ENCODE measurements around the gene SLC39A10. TPM values are rescaled to one million over a fixed set of nuclear protein-coding genes. Genes with fewer than 3 reads are reported as not detected.

SLC39A10 gene
- total RNA-seq, 4 donors from 2014 or later, result 12.5 to 29.3 (median 16.5) TPM

DNA sequence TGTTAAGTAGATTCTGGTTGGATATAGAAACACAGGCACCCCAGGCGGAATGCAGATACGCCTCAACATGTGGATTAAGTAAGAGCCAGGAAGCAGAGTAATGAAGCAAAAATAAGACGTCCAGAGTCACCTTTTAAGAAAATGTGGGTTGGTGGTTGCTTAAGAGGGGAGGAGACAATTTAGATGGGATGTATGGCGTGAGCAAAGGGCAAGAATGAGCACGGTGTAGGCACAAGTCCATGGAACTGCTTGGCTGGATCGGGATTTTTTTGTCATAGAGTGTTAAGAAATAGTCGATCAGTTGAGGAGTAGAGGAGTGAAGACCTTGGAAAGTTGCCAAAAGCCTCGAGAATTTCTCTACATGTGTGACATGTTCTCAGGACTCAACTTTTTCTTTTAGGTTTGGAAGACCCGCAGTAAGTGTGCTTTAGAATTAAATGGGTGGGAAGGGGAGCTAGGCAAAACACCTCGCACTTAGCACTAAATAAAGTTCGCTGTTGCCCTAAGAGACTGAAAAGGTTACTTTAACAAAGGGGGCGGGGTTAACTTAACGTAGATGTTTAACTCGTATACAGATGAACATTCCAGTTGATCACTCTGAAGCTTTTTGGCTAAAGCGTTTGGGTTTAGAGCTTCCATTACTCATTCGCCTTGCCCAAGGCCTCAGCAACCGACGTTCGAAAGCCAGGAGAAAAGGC, 716 bp upstream of the SLC39A10 start:
- TF ChIP-seq, protein P1, sequence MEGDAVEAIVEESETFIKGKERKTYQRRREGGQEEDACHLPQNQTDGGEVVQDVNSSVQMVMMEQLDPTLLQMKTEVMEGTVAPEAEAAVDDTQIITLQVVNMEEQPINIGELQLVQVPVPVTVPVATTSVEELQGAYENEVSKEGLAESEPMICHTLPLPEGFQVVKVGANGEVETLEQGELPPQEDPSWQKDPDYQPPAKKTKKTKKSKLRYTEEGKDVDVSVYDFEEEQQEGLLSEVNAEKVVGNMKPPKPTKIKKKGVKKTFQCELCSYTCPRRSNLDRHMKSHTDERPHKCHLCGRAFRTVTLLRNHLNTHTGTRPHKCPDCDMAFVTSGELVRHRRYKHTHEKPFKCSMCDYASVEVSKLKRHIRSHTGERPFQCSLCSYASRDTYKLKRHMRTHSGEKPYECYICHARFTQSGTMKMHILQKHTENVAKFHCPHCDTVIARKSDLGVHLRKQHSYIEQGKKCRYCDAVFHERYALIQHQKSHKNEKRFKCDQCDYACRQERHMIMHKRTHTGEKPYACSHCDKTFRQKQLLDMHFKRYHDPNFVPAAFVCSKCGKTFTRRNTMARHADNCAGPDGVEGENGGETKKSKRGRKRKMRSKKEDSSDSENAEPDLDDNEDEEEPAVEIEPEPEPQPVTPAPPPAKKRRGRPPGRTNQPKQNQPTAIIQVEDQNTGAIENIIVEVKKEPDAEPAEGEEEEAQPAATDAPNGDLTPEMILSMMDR (IDR thresholded peaks at IDR 0.05), result no peak
- DNase-seq (ENCODE audit: low spot score) (no peak), ATAC-seq (ENCODE audit: low FRiP score) (no peak)

DNA sequence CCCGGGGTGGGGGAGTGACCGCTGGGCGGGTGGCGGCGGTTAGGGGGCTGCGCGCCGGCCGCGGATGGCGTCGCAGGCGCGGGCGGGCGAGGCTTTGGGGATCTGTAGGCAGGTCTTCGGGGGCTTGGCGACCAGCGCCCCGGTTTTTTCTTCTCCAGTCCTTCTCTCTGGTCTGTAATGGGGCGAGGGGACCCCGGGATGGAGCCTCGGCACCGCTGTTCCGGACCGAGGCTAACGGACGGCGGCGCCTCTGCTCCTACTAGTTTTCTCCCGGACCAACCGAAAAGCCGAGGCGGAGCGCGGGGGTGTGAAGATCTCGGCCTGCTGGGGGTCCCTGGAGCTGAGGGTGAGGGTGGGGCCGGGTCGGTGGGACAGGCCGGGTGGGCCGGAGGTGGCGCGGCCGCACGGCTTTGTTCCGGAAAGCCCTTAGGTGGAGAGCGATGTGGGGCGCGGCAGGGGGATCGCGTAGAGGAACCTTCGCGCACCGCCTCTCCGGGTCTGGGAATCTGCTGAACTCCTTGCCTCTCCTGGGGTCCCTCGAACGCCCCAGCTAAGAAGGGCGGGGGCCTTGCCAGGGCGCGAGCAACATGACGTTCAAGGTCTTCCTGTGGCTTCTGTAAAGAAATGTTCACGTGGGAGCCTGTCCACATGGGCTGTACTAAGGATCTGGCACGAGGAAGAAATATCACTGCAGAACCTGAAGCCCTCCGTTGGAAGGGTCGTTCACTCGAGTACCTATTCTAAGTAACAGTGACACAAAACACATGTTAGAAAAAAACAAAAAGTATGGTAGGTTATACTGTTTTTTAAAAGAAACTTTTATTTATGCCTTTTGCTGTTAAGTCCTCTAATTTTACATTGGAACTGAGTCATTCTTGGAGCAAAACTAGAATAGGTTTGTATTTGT, 861 bp downstream of the SLC39A10 start:
- ATAC-seq (ENCODE audit: low FRiP score) (peak; percentile 16), DNase-seq (ENCODE audit: low spot score) (peak; percentile 46)
- TF ChIP-seq, protein P1 (IDR thresholded peaks at IDR 0.05), result no peak

DNA sequence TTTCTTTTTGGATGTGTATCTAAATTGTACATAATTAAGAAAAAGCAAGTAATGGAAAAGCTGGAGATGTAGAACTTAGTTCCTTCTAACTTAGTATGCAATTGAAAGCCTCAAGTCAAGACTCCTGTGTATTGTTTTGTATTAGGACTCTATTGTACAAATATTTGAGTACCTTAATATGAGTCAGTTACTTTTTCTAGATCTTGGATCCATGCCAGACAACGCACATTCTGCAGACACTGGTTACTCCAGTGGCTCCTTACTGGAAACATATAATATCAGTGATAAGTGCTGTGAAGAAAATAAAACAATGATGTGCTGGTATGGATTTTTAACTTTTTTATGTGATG, 1.5 kb downstream of the SLC39A10 start:
- ATAC-seq (ENCODE audit: low FRiP score) (no peak), DNase-seq (ENCODE audit: low spot score) (no peak)
- TF ChIP-seq, protein P1 (IDR thresholded peaks at IDR 0.05), result no peak

DNA sequence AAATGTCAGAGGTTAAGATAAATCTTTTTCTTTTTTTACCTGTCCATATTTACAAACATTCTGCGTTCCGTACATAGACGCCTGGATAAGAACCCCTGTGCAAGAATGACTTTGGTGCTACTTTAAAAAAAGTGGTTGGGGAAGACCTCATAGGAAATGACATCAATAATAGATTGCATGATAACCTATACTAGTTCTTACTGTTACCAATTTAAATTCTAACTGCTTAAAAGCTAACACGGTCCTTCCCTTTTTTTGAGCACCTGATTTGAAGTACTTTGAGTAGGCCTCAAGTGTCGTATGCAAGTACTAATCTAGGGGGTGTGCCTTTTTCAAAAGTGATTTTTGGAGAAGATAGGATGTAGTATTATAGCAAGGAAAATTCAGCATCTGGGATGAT, 2.1 kb downstream of the SLC39A10 start:
- ATAC-seq (ENCODE audit: low FRiP score) (no peak), DNase-seq (ENCODE audit: low spot score) (no peak)
- TF ChIP-seq, protein P1 (IDR thresholded peaks at IDR 0.05), result no peak

DNA sequence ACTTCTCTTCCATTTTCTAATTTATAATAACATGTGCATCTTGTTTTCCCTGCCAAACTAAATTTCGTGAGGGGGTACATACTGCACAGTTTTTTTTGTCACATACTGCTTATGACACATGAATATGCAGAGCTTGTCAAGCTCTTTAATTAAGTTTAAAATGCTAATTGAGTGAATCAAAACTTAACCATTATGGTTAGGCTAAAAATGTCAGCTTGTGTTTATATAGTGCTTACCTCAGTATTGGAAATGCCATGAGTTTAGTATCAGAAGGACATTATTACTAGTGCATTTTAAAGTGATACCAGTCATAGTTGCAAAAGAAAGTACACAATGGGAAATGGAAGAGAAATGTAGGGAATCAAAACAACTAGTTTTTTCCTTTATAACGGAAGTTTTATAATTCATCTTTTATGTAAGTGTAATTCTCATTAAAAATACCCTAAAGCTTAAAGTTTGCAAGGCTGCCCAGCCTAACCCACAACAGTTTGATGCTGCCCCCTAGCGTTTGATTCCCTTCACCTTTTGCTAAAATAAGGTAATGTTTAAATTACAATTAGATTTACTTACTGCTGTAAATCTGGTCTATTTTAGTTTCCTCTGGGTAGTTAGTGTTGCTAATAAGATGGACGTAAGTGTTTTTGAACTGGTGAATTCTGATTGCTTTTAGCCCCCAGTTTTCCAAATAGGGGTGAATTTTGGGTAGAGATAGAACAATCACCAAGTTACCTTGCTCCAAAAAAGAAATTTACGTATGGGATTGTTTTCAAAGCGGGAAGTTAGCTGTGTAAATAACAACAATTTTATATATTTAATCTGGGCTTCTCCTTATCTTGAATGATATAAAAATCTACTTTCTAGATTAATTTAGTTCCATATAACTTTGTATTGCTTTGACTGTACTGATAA, 3.2 kb downstream of the SLC39A10 start:
- no peak for ATAC-seq (ENCODE audit: low FRiP score)
- DNase-seq (ENCODE audit: low spot score), result peak; percentile 66
- TF ChIP-seq, protein P1 (IDR thresholded peaks at IDR 0.05), result peak in 2 of 3 donors; percentile 14 to 55

DNA sequence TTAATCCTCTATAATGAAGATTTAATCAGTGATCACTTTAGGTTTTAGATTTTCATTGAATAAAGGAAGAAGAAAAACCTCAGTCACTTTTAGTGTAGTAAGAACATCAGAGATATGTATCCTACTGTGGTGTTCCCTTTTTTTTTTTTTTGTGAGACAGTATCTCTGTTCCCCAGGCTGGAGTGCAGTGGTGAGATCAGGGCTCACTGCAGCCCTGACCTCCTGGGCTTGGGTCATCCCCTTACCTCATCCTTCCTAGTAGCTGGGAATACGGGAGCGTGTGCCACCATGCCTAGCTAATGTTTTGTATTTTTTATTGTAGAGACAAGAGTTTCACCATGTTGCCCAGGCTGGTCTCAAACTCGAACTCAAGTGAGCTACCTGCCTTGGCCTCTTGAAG, 5.1 kb downstream of the SLC39A10 start:
- no peak for ATAC-seq (ENCODE audit: low FRiP score)
- TF ChIP-seq, protein P1 (IDR thresholded peaks at IDR 0.05), result no peak
- no peak for DNase-seq (ENCODE audit: low spot score)
